ENCODE measurements around the gene RGMA. TPM values are rescaled to one million over a fixed set of nuclear protein-coding genes. Genes with fewer than 3 reads are reported as not detected.

The RGMA gene
- total and polyA plus RNA-seq, 10 of the 15 experiments (the other 5 are each of a cell fraction or from before 2014, with no cell fraction given): not detected

- Histone ChIP-seq H4K20me1 (ENCODE audit: control insufficient read depth, insufficient read depth) (no peaks in the 10 kb centered on the region), H3K9ac (ENCODE audit: control insufficient read depth, insufficient read depth, low read length) (no peak overlapping the region), H3K27ac (ENCODE audit: control insufficient read depth, insufficient read depth) (no peak overlapping the region), H2AFZ (ENCODE audit: control insufficient read depth, low read depth, low read length) (no peak overlapping the region), H3K27me3 (replicated peaks in 1 of 2; ENCODE audit: control insufficient read depth in 2 of 2, insufficient read depth in 2 of 2, low read length in 1 of 2) (no peaks in the 10 kb centered on the region), H3K4me1 (ENCODE audit: control insufficient read depth, insufficient read depth, low read length) (no peaks in the 10 kb centered on the region), H3K4me3 (no peak overlapping the region), H3K79me2 (ENCODE audit: control insufficient read depth, insufficient read depth, low read length) (no peaks in the 10 kb centered on the region), H3K9me3 (replicated peaks; ENCODE audit: control insufficient read depth, insufficient read depth, low read length) (no peaks in the 10 kb centered on the region), H3K36me3 (ENCODE audit: control insufficient read depth in 2 of 2, insufficient read depth in 2 of 2, low read length in 1 of 2) (no peaks in the 10 kb centered on the region), H3K4me2 (ENCODE audit: control insufficient read depth, insufficient read depth) (no peak overlapping the region)
- ChIA-PET POLR2A (no interaction called here), CTCF (interaction anchor here (0.6 to 2.2 kb wide), 5 partner anchors 10 to 1082 kb away, joined by 3 to 9 read pairs (median 5); no protein-coding TSS in a partner anchor), SMC1A (ENCODE audit: uncharacterized antibody, unreplicated experiment) (interaction anchor here (1.0 to 2.4 kb wide), 2 partner anchors 1082 kb away, joined by 3 to 5 read pairs; no protein-coding TSS in a partner anchor), RAD21 (ENCODE audit: unreplicated experiment) (no interaction called here)
- DNase-seq (ENCODE audit: low read depth, low spot score) (no peak), FAIRE-seq (no peak), ATAC-seq (no peak)
- intact Hi-C loops (cut with micrococcal nuclease; ENCODE audit: unreplicated experiment): loop anchor here (10.0 kb wide), 1 partner anchor 243 kb away; no protein-coding TSS in a partner anchor
- in situ Hi-C loops (cut with MboI): loop anchor here (5.0 to 25.0 kb wide), 2 partner anchors 1084 to 1274 kb away; no protein-coding TSS in a partner anchor
- WGBS (ENCODE audit: insufficient coverage, insufficient replicate concordance, low lambda C conversion rate, missing lambda C conversion rate): 45% methylated on average over 18 of the region's 20 CpGs
- no TSS peak for BruUV-seq (replicated peaks)
- TF ChIP-seq CHD2 (IDR thresholded peaks at IDR 0.05; ENCODE audit: borderline replicate concordance, low read depth, low read length) (no peak), WRNIP1 (IDR thresholded peaks at IDR 0.05; ENCODE audit: borderline replicate concordance, low read depth, low read length) (no peak), SMARCA5 (IDR thresholded peaks at IDR 0.05) (no peak), RAD21 (IDR thresholded peaks at IDR 0.05; ENCODE audit: insufficient read depth, low read depth, low read length) (no peak), HCFC1 (IDR thresholded peaks at IDR 0.05; ENCODE audit: low read length) (no peak), TCF12 (IDR thresholded peaks at IDR 0.05; ENCODE audit: low read depth, low read length) (no peak), RELA (IDR thresholded peaks at IDR 0.05; ENCODE audit: borderline replicate concordance, partially characterized antibody) (no peak), TCF7 (IDR thresholded peaks at IDR 0.05; ENCODE audit: borderline replicate concordance) (no peak), CEBPB (IDR thresholded peaks at IDR 0.05; ENCODE audit: borderline replicate concordance in 1 of 2, low read depth in 2 of 2, low read length in 2 of 2) (no peak), SIX5 (IDR thresholded peaks at IDR 0.05; ENCODE audit: low read depth, low read length, severe bottlenecking) (no peak), BCL3 (IDR thresholded peaks at IDR 0.05; ENCODE audit: borderline replicate concordance, insufficient read depth, low read depth, low read length, poor library complexity, severe bottlenecking) (no peak), KAT2A (conservative IDR thresholded peaks at IDR 0.05; ENCODE audit: control insufficient read depth, low read depth, low read length) (no peak), BMI1 (IDR thresholded peaks at IDR 0.05; ENCODE audit: borderline replicate concordance) (no peak), NKRF (conservative IDR thresholded peaks at IDR 0.05) (no peak)
Measured at GRCh38 chr15:93037820-93038705, 50.9 kb downstream of the RGMA start.

Measured in GM12878 (cell line).